ENCODE results near the gene BANF2.

The BANF2 gene

DNA sequence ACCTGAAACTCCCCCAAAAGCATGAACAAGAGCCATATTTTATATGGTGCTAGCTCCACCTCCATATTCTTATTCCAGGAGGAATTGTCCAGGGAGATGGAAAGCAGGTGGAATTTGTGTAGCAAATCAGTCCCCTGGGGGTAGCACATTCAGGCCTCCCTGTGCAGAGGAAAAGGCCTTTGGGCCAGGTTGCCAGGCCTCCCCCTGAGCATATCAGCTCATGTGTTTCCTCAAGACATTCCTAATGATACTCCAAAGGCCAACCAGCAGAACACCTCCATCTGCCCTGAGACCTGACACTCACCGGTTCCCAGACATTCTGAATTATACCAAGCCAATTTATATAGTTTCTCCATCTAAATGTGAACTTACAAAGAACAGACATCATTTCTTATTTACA is 2.6 kb upstream of the BANF2 start:
- no peak for DNase-seq (ENCODE audit: low read depth)
- no peak overlapping the region for H3K4me3 ChIP-seq (ENCODE audit: control insufficient read depth, low read depth, low read length)
- TF ChIP-seq, protein P1, sequence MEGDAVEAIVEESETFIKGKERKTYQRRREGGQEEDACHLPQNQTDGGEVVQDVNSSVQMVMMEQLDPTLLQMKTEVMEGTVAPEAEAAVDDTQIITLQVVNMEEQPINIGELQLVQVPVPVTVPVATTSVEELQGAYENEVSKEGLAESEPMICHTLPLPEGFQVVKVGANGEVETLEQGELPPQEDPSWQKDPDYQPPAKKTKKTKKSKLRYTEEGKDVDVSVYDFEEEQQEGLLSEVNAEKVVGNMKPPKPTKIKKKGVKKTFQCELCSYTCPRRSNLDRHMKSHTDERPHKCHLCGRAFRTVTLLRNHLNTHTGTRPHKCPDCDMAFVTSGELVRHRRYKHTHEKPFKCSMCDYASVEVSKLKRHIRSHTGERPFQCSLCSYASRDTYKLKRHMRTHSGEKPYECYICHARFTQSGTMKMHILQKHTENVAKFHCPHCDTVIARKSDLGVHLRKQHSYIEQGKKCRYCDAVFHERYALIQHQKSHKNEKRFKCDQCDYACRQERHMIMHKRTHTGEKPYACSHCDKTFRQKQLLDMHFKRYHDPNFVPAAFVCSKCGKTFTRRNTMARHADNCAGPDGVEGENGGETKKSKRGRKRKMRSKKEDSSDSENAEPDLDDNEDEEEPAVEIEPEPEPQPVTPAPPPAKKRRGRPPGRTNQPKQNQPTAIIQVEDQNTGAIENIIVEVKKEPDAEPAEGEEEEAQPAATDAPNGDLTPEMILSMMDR (conservative IDR thresholded peaks at IDR 0.05; ENCODE audit: control insufficient read depth, insufficient read depth, low read depth, low read length), result no peak

DNA sequence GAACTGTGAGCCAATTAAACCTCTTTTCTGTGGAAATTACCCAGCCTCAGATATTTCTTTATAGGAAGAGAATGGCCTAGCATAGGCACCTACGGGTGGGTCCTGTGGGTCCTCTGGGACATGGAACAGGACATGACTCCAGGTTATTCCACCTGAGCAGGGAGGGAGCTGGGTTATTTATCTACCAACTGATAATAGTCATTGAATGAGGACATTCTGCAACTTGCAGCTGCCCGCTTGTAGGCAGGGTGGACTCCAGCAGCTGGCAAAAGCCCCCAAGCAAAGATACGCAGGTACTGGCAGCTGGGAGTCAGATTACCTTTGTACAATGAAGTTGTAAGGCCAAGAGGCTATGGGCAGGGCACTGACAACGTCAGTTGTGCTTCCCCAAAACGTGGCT is 1.4 kb upstream of the BANF2 start:
- TF ChIP-seq, protein P1 (conservative IDR thresholded peaks at IDR 0.05; ENCODE audit: control insufficient read depth, insufficient read depth, low read depth, low read length), result no peak
- no peak overlapping the region for H3K4me3 ChIP-seq (ENCODE audit: control insufficient read depth, low read depth, low read length)
- DNase-seq (ENCODE audit: low read depth), result no peak

DNA sequence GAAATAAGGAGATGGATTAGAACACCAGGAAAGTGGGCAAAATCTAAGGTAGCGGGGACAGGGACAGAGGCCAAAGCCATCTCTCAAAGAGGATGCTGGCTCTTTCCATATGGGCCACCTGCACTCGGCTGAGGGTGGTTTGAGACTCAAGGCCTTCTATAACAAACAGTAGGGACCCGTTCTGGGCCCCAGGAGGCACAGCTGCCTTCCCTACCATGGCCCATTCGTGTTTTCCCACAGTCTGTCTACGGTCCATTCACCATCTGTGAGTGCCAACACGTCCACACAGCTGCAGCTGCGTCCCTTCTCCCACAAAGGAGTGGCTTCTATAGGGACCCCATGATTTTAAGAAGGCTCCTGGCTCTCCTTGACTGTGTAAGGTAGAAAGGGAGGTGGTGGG is 871 bp downstream of the BANF2 start:
- no peak overlapping the region for H3K4me3 ChIP-seq (ENCODE audit: control insufficient read depth, low read depth, low read length)
- TF ChIP-seq, protein P1 (conservative IDR thresholded peaks at IDR 0.05; ENCODE audit: control insufficient read depth, insufficient read depth, low read depth, low read length), result no peak
- DNase-seq (ENCODE audit: low read depth), result no peak

DNA sequence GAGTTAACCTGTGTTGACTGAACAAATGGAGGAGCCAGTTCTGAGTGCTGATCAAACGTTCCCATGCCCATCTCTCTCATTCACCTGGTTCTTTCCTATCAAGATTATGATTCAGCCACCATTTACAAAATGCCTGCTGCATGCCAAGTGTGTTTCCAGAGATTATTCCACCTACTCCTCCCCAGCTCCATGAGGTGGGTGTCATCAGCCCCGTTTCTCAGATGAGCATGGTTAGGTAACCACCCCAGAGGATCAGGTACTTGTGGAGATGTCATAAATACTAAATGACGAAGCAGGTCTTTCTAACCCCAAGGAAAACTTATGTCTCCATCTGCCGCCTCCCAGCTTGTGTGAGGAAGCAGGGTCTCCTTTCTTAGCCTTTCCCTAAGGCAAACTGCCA is 2.1 kb downstream of the BANF2 start:
- H3K4me3 ChIP-seq (ENCODE audit: control insufficient read depth, low read depth, low read length), result no peak overlapping the region
- no peak for DNase-seq (ENCODE audit: low read depth)
- TF ChIP-seq, protein P1 (conservative IDR thresholded peaks at IDR 0.05; ENCODE audit: control insufficient read depth, insufficient read depth, low read depth, low read length), result no peak

DNA sequence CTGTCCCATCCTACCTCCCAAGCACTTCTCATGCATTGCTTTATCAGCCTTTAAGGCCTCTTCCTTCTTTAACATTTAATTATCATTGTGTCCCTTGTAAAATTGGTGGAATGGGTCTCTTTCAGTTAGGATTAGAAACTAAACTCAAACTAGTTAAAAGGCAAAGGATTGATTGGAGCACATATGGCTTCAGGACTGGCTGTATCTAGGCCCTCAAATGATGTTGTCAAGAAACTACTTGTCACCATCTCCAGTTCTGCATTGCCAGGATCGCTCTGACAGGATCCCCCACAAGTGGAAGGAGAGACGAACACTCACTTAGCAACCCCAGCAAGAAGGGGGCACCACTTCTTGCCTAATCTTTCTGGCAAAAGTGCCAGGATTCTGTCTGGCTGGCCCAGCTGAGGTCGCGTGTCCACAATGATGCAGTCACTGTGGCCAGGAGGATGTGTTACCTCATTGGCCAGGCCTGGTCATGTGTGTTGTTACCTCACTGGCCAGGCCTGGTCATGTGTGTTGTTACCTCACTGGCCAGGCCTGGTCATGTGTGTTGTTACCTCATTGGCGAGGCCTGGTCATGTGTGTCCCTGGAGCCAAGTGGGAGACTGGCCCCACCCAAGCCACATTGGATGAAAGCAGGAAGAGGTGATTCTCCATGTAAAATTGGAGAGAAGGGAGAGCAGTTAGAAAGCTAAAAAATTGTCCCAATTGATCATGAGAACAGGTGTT is 5.0 kb downstream of the BANF2 start:
- TF ChIP-seq, protein P1 (conservative IDR thresholded peaks at IDR 0.05; ENCODE audit: control insufficient read depth, insufficient read depth, low read depth, low read length), result no peak
- DNase-seq (ENCODE audit: low read depth), result peak; percentile 7
- no peak overlapping the region for H3K4me3 ChIP-seq (ENCODE audit: control insufficient read depth, low read depth, low read length)

DNA sequence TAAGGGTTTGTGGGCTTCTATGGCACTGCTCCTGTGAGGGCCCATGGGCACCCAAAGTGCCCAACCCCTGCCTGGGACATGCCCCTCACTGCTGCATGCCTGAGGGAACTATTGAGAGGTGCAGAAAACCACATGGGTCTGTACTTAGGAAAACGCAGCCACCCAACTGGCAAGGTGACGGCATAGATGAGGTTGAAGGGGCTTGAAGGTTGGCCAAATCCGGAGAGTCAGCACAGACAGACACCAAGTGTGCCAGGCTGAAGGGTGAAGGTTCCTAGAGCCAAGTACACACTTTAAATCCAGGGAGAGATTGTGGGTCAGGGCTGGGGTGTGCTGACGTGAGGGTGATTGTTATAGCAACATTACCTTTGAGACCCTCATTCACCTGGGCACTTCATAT is 6.2 kb downstream of the BANF2 start:
- DNase-seq (ENCODE audit: low read depth), result no peak

More for the DNA sequence above, 6.2 kb downstream of the BANF2 start:
- no peak overlapping the region for H3K4me3 ChIP-seq (ENCODE audit: control insufficient read depth, low read depth, low read length)
- TF ChIP-seq, protein P1 (conservative IDR thresholded peaks at IDR 0.05; ENCODE audit: control insufficient read depth, insufficient read depth, low read depth, low read length), result no peak

Data from fibroblast of mammary gland (primary cell).